Measurements from ENCODE around the gene LCMT1.
A peak's percentile ranks its signal among the peaks of the same experiment; 100 is the strongest.

LCMT1 gene

DNA sequence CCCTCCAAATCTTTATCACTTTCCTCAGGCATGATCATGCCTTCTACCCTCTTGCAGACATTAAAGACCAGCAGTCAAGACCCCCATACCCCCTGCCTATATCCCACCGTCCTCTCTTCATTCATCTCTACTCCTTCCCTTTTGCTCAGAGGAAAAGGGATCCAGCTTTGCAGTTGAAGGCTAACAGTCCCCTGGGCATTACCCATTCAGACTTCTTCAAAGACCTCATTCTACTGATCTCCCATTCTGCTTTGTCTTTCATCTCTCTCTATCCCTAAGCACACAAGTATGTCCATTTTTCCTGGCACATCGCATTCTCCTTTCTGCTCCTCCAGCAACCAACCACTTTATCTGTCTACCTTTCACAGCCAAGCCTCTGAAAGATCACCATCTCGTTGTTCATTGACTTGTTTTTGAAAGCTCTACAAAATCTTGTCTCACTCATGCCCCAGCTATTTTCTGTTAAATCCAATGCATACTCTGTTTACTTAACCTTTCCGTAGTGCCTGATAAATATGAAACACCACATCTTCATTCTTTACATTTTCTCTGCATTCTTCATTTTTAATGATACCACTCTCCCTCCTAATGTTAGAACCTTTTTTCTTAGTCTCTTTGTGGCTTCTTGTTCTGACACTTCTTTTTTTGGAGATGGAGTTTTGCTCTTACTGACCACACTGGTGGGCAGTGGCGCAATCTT, 14.1 kb upstream of the LCMT1 start:
- DNase-seq (ENCODE audit: low read depth in 1 of 2, low spot score in 1 of 2) = no peak
- TF ChIP-seq GABPA (IDR thresholded peaks at IDR 0.05; ENCODE audit: low read depth) = no peak
- no peak for TF ChIP-seq SPI1 (IDR thresholded peaks at IDR 0.05; ENCODE audit: borderline replicate concordance, low read depth)
- TF ChIP-seq POLR2AphosphoS5 (IDR thresholded peaks at IDR 0.05; ENCODE audit: low read depth) = no peak
- TF ChIP-seq, protein P1, sequence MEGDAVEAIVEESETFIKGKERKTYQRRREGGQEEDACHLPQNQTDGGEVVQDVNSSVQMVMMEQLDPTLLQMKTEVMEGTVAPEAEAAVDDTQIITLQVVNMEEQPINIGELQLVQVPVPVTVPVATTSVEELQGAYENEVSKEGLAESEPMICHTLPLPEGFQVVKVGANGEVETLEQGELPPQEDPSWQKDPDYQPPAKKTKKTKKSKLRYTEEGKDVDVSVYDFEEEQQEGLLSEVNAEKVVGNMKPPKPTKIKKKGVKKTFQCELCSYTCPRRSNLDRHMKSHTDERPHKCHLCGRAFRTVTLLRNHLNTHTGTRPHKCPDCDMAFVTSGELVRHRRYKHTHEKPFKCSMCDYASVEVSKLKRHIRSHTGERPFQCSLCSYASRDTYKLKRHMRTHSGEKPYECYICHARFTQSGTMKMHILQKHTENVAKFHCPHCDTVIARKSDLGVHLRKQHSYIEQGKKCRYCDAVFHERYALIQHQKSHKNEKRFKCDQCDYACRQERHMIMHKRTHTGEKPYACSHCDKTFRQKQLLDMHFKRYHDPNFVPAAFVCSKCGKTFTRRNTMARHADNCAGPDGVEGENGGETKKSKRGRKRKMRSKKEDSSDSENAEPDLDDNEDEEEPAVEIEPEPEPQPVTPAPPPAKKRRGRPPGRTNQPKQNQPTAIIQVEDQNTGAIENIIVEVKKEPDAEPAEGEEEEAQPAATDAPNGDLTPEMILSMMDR (IDR thresholded peaks at IDR 0.05; ENCODE audit: insufficient read depth, low read length) = no peak
- TF ChIP-seq, protein P2, sequence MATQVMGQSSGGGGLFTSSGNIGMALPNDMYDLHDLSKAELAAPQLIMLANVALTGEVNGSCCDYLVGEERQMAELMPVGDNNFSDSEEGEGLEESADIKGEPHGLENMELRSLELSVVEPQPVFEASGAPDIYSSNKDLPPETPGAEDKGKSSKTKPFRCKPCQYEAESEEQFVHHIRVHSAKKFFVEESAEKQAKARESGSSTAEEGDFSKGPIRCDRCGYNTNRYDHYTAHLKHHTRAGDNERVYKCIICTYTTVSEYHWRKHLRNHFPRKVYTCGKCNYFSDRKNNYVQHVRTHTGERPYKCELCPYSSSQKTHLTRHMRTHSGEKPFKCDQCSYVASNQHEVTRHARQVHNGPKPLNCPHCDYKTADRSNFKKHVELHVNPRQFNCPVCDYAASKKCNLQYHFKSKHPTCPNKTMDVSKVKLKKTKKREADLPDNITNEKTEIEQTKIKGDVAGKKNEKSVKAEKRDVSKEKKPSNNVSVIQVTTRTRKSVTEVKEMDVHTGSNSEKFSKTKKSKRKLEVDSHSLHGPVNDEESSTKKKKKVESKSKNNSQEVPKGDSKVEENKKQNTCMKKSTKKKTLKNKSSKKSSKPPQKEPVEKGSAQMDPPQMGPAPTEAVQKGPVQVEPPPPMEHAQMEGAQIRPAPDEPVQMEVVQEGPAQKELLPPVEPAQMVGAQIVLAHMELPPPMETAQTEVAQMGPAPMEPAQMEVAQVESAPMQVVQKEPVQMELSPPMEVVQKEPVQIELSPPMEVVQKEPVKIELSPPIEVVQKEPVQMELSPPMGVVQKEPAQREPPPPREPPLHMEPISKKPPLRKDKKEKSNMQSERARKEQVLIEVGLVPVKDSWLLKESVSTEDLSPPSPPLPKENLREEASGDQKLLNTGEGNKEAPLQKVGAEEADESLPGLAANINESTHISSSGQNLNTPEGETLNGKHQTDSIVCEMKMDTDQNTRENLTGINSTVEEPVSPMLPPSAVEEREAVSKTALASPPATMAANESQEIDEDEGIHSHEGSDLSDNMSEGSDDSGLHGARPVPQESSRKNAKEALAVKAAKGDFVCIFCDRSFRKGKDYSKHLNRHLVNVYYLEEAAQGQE (IDR thresholded peaks at IDR 0.05; ENCODE audit: insufficient replicate concordance, low read depth) = no peak
- Histone ChIP-seq H3K4me3 (replicated peaks; ENCODE audit: insufficient read depth, low read length) (no peak overlapping the region), H3K27me3 (ENCODE audit: insufficient read depth, poor library complexity, severe bottlenecking) (no peaks in the 10 kb centered on the region), H3K27ac (replicated peaks) (no peak overlapping the region)

DNA sequence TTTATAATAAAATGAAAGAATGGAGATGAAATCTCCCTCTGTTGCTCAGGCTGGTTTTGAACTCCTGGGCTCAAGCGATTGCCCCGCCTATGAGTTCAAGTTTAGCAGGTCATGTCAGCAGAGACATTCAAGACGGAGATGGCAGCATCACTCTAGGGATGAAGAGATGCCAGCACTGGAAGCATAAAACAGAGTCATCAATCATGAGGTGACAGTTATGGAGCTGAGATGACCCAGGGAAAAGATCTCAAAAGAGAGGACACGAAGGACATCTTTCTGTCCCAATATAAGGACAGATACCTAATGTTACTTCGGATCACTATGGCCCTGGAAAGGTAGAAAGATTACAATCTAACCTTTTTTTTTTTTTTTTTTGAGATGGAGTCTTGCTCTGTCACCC, 11.0 kb upstream of the LCMT1 start:
- TF ChIP-seq SPI1 (IDR thresholded peaks at IDR 0.05; ENCODE audit: borderline replicate concordance, low read depth) (no peak), POLR2AphosphoS5 (IDR thresholded peaks at IDR 0.05; ENCODE audit: low read depth) (no peak), GABPA (IDR thresholded peaks at IDR 0.05; ENCODE audit: low read depth) (no peak)
- TF ChIP-seq, protein P1 (IDR thresholded peaks at IDR 0.05; ENCODE audit: insufficient read depth, low read length) = no peak
- TF ChIP-seq, protein P2 (IDR thresholded peaks at IDR 0.05; ENCODE audit: insufficient replicate concordance, low read depth) = no peak
- H3K27ac ChIP-seq (replicated peaks) = no peak overlapping the region
- no peaks in the 10 kb centered on the region for H3K27me3 ChIP-seq (ENCODE audit: insufficient read depth, poor library complexity, severe bottlenecking)
- H3K4me3 ChIP-seq (replicated peaks; ENCODE audit: insufficient read depth, low read length) = no peak overlapping the region
- no peak for DNase-seq (ENCODE audit: low read depth in 1 of 2, low spot score in 1 of 2)

DNA sequence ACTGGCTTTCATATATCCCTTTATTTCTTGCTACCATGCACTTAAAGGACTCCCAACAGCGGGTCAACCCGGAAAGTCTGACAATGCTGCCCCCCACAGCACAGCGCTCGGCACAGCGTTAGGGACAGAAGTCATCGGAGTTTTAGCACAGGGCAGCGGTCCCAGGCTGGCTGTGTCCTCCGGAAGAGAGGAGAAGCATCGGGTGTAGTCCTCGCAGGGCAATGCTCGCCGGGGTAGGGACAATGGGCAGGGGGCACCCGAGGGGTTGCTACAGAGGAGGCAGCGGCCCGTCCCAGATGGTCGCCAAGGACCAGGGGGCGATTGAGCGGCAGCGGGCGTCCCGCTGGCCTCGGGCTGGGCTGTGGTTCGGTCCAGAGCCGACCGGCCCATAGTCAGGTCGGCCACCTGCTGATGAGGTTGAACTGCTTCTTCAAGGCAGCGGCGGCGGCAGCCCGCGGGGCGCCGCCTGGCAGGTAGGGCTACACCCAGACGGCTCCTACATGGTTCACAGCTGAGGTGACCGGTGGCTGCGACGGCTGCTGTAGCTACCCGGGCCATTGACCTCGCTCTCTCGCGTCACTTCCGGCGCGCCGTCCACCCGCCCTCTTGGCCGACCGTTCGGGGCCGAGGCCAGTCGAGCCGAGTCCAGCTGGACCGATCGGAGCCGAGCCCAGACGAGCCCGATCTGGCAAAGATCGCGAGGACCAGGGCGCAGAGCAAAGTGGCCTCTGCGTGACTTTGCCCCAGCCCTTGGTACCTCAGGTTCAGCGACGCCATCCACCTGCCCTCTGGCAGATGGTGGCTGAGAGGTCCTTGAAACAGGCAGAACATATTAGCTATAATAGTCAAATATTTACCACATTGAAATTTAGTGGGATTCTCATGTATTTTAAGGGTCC, 4.7 kb upstream of the LCMT1 start:
- peak; percentile 71 to 77 for DNase-seq (ENCODE audit: low read depth in 1 of 2, low spot score in 1 of 2)
- TF ChIP-seq, protein P2 (IDR thresholded peaks at IDR 0.05; ENCODE audit: insufficient replicate concordance, low read depth) = peak; percentile 13
- TF ChIP-seq POLR2AphosphoS5 (IDR thresholded peaks at IDR 0.05; ENCODE audit: low read depth) (peak; percentile 61; the same call in 1 of the 2 replicates), SPI1 (IDR thresholded peaks at IDR 0.05; ENCODE audit: borderline replicate concordance, low read depth) (no peak), GABPA (IDR thresholded peaks at IDR 0.05; ENCODE audit: low read depth) (peak; percentile 80)
- TF ChIP-seq, protein P1 (IDR thresholded peaks at IDR 0.05; ENCODE audit: insufficient read depth, low read length) = no peak
- H3K4me3 ChIP-seq (replicated peaks; ENCODE audit: insufficient read depth, low read length) = peak overlapping the region; percentile 83
- H3K27ac ChIP-seq (replicated peaks) = peak overlapping the region; percentile 58
- no peaks in the 10 kb centered on the region for H3K27me3 ChIP-seq (ENCODE audit: insufficient read depth, poor library complexity, severe bottlenecking)
